Left lobe of liver (tissue), 2 donors: ENCODE measurements around the gene SRF. TPM values are rescaled to one million over a fixed set of nuclear protein-coding genes. Genes with fewer than 3 reads are reported as not detected.

ENCODE experiments used
- ATAC-seq: fragments of 200-7000 bp; cut with Tn5 transposase; one replicate; pipeline ENCODE4 v1.9.1; 2020; ENCODE audit warnings: mild to moderate bottlenecking, moderate library complexity
- DNase-seq: peaks from one replicate; pipeline ENCODE4 v3.0.0-alpha.2; 2020; ENCODE audit warnings: low spot score
- total RNA-seq: library from RNA; stranded (reverse); gene quantifications from one replicate; pipeline ENCODE4 v1.2.1, GENCODE V29; 2021
- donor health status: DM: no; HTN: no; CAD: no; lungs with moderate emphysema.
- donor health status: DM: no; HTN: yes; CAD: no.

Gene SRF
- total RNA-seq, 1 donor from 2014 or later: 6.7 TPM

DNA sequence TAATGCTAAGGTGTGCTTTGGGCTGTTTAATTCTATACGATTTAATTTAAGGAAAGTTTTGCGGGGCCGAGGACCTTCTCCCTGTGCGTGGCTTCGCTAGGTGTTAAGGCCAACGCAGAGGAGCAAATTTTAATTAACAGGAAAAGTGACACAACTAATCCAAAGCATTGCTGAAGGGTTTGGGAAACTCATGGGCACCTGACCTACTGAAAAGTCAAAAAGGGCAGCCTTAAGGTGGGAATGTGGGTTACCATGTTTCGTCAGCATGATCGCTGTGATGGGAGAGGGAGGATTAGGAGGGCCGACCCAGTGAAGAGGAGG is 10.5 kb downstream of the SRF start:
- ATAC-seq (no peak), DNase-seq (no peak)

DNA sequence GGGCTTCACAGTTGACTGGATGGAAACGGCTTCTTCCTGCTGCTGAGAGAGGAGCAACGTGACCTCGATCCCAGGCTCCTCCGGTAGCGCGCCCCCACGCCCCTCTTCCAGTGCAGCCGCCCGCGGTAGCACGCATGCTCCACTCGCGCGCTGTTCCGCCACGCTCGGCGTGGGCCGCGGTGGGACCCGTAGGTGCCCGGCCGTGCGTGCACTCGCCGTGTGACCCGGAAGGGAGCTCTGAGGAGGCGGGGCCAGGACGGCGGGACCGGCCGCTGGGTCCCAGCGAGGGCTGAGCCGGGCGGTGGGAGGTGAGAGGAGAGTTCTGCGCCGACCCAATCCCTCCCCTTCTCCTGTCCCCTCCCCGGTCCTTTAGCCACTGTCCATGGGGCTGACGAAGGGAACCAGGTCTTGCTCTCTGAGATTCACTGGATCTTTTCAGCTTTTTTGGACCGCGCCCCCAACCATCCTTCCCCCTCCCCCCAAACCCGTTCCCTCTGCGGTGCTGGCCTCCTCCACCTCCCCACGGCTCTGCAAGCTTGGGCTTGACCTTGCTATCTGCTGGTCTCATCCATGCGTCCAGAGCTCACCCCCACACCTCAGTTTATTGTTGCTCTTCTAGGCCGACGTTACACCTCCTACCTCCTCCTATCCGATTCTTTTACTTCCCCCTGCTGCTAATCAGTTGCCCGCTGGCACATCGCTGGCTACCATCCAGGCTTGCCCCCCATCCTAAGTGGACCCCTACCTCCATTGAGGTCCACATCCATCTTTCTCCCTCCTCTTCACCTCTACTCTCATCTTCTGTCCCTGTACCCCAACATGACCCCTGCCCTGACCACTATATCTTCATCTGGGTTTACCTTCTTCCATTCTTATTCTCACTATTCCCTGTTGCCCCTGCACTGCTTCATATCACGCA is 11.1 kb downstream of the SRF start, which contains the start of gene CUL9:
Gene CUL9, plus strand, starts transcription at position 255 of the 919 bp plus-strand sequence. CDS start 2,115 bp downstream, outside the sequence.
- ATAC-seq: peak; percentile 98

DNA sequence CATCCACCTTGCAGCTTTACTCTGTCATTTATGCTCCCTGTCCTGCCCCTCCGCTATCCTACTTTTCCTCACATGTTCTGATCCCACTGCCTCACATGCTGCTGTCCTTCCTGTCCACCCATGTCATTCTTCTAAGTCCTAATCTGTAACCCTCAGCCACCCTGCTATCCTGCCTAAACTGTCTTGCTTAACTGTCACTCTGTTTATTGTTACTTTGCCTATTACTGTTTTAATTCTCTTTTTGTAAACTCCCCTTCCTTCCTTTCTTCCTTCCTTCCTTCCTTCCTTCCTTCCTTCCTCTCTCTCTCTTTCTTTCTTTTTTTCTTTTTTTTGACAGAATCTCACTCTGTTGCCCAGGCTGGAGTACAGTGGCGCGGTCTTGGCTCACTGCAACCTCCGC is 12.4 kb downstream of the SRF start:
- DNase-seq (no peak), ATAC-seq (no peak)

More for the DNA sequence above, 11.1 kb downstream of the SRF start, which contains the start of gene CUL9:
- peak; percentile 90 for DNase-seq

DNA sequence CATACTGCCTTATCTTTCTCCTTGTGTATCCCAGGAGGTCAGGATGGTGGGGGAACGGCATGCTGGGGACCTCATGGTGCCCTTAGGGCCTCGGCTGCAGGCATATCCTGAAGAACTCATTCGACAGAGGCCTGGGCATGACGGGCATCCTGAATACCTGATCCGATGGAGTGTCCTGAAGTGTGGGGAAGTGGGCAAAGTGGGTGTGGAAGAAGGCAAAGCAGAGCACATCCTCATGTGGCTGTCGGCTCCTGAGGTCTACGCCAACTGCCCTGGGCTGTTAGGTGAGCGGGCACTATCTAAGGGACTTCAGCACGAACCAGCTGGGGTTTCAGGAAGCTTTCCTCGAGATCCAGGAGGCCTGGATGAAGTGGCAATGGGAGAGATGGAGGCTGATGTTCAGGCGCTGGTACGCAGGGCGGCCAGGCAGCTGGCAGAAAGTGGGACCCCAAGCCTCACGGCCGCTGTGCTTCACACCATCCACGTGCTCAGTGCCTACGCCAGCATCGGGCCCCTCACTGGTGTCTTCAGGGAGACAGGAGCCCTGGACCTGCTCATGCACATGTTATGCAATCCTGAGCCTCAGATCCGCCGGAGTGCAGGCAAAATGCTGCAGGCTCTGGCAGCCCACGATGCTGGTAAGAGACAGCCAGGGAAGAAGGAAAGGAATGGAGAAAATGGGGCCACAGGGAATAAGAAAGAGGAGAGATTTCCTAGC is 13.4 kb downstream of the SRF start:
- DNase-seq (no peak), ATAC-seq (no peak)

DNA sequence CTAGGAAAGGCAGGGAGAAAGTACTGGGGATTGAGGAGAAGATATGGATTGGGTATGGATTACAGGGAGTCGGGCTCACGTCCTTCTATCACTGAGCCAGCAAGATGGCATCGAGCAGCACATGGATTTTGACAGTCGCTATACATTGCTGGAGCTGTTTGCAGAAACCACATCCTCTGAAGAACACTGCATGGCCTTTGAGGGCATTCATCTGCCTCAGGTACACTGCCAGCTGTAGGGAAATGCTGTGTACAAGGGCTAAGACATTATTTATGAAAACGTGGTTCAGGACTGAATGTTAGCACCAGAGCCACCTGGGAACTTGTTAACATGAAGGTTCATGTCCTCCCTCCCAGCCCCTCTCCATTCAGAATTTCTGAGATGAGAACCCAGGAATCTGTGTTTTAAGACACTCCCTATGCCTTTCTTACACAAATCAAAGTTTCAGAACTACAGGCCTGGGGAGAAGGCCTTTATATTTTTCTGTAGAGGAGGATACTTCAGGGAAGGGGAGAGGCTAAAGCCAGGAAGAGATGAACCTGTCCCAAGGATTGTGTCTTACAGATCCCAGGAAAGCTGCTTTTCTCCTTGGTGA is 14.4 kb downstream of the SRF start:
- no peak for ATAC-seq

DNA sequence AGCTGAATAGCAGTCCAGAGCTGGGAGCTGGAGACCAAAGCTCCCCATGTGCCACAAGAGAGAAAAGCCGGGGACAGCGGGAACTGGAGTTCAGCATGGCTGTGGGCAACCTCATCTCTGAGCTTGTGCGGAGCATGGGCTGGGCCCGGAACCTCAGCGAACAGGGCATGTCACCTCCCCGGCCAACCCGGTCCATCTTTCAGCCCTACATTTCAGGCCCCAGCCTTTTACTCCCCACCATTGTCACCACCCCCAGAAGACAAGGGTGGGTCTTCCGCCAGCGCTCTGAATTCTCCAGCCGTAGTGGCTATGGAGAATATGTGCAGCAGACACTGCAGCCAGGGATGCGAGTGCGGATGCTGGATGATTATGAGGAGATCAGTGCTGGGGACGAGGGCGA is 14.9 kb downstream of the SRF start:
- ATAC-seq: no peak
- no peak for DNase-seq

More for the DNA sequence above, 14.4 kb downstream of the SRF start:
- DNase-seq: no peak

DNA sequence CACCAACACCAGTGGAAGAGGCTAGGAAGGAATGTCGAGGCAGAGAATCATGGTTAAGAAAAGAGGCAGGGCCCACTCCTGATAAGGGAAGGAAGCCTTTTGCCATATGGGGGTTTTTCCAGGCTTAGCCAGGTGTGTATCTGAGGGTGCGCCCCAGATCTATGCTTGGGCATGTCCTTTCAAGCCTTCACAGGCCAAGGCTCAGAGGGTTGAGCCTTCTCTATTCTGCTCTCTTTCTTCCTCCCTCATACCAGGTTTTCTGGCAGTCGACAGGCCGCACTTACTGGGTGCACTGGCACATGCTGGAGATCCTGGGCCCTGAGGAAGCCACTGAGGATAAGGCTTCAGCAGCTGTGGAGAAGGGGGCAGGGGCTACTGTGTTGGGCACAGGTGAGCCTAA is 15.6 kb downstream of the SRF start:
- ATAC-seq (no peak), DNase-seq (no peak)

DNA sequence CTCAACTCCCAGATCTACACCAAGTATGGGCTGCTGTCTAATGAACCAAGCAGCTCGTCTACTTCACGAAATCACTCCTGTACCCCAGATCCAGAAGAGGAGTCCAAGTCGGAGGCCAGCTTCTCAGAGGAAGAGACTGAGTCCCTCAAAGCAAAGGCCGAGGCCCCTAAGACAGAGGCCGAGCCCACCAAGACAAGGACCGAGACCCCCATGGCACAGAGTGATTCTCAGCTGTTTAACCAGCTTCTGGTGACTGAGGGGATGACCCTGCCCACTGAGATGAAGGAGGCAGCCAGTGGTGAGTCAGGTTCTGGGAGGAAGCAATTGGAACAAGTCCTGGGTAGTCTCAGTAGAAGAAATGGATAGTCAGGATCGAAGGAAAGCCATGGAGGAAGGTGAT is 16.8 kb downstream of the SRF start:
- DNase-seq (no peak), ATAC-seq (no peak)

DNA sequence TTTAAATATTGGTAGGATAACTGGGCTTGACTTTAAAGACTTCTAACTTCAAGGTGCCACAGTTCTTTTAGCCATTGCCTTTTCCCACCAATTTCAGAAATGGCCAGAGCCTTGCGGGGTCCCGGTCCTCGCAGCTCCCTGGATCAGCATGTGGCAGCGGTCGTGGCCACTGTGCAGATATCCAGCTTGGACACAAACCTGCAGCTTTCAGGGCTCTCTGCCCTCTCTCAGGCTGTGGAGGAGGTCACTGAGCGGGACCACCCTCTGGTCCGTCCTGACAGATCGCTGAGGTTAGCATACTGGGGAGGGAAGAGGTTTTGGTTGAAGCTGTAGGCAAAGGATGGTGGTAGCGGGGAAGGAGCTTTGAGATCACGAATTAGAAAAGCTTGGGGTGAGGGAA is 17.4 kb downstream of the SRF start:
- no peak for DNase-seq
- ATAC-seq: no peak

DNA sequence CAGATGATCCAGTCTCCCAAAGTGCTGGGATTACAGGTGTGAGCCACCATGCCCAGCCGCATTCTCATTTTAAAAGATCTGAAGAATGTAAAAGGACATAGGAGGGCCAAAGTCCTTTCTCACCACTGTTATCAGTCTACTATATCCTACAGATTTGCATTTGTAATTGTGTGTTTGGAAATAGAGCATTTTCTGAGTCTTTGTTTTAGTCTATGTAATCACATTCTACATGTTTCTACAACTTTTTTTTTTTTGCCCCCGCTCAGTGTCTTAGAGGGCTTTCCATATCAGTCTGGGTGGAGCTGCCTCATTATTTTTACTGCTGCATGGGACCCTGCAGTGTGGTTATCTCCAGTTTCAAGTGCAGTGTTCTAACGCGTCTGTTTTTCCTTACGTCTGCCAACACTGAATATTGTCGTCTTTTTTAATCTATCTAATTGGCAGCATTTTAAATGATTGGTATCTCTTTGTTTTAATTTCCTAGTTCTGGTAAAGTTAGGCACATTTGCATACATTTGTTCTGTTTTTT is 18.8 kb downstream of the SRF start:
- DNase-seq (no peak), ATAC-seq (no peak)

DNA sequence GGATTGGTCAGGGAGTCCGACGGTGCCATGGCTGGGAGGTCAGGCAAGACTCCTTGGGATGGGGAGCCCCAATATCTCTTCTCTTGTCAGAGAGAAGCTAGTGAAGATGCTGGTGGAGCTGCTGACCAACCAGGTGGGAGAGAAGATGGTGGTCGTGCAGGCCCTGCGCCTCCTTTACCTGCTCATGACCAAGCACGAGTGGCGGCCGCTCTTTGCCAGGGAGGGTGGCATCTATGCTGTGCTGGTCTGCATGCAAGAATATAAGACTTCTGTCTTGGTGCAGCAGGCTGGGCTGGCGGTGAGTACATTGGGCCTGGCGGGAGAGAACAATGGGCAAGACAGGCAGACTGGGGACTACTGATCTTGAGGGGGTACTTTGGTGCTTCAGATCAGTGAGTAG is 21.8 kb downstream of the SRF start:
- DNase-seq (no peak), ATAC-seq (no peak)

DNA sequence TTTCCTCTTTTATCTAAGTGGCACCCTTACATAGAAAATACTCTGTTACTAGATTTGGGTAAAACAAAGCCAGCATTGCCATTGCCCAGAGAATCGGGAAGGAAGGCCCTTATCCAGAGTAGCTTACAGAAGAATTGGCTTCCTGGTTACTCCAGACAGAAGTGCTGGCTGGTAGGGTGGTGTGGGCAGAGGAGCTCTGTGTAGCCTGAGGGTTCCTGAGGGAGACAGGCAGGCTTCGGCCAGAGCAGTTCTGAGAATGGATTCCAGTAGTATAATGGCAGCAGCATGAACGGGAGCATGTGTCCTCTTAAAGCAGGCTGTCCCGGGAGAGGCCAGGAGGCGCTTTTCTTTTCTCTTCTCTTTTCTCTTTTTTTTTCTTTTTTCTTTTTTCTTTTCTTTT is 22.9 kb downstream of the SRF start:
- ATAC-seq (no peak), DNase-seq (no peak)

DNA sequence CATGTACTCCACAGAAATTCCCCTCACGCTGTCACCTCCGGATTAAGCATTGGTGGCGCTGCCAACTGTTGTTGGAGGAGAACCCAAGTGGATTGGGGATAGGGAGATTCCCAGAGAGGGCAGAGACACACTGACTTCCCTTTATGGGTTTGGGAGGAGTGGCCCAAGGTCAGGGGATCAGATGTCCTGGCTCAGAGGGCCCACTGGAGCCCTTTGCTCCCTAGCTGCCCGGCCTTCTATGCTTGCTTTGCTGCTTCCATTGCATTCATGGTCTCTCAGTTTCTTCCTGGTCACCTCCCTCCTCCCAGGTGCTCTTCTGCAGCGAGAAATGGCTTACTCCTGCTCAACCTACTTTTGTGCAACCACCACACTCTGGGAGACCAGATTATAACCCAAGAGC is 25.3 kb downstream of the SRF start:
- DNase-seq (no peak), ATAC-seq (no peak)

DNA sequence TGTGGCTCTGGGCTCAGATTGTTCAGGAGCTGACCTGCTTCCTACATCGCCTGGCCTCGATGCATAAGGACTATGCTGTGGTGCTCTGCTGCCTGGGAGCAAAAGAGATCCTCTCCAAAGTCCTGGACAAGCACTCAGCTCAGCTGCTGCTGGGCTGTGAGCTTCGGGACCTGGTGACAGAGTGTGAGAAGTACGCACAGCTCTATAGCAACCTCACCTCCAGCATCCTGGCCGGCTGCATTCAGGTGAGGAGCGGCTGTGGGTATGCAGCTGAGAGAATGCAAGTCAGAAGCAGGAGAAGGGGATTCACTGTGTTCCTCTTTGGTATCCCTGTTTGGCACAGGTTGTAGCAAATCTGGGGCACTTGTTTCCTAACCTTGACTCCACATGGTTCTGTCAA is 28.8 kb downstream of the SRF start:
- DNase-seq (no peak), ATAC-seq (no peak)

DNA sequence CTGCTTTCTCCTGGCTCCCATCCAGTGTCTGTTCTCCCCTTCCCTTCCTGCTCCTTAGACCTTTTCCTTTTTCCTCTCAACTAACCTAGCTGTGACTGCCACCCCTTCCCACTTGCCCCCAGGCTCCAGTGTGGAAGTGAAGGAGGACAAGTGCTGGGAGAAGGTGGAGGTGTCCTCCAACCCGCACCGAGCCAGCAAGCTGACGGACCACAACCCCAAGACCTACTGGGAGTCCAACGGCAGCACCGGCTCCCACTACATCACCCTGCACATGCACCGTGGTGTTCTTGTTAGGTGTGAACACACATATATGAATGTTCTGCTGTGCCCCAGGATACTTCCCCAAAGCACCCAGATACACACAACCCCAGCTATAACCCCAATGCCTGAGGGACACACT is 29.5 kb downstream of the SRF start:
- no peak for DNase-seq
- no peak for ATAC-seq

DNA sequence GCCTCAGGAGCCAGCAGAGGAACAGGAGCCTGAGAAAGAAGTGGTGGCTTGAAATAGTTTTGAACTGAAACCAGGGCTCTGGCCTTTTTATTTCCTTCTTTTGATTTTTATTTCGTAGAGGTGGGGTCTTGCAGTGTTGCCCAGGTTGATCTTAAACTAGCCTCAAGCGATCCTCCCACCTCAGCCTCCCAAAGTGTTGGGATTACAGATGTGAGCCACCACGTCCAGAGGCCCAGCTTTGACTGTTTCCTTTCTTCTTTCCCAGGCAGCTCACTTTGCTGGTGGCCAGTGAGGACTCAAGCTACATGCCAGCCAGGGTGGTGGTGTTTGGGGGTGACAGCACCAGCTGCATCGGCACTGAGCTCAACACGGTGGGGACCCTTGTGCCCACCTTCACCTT is 31.4 kb downstream of the SRF start:
- DNase-seq: no peak
- no peak for ATAC-seq

DNA sequence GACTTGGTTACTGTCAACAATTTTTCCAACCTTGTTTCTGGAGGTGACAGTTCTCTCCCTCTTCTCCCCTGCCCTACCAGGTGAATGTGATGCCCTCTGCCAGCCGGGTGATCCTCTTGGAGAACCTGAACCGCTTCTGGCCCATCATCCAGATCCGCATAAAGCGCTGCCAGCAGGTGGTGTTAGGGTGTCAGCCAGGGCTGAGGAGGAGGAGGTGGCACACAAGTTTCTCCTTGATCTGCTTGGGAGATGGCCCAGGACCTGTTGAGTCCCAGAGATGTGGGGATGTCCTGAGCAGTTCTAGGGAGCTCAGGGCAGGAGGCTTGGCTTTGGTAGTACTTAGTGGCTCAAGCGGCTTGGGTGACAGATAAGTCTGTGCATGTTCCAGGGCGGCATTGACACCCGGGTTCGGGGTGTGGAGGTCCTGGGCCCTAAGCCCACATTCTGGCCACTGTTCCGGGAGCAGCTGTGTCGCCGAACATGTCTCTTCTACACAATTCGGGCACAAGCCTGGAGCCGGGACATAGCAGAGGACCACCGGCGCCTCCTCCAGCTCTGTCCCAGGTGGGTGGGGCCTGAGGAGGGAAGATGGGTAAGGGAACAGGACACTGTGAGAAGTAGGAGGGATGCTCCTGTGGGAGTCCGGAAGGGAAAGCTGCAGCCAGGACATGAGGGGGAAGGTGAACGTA is 32.1 kb downstream of the SRF start:
- DNase-seq (no peak), ATAC-seq (no peak)

DNA sequence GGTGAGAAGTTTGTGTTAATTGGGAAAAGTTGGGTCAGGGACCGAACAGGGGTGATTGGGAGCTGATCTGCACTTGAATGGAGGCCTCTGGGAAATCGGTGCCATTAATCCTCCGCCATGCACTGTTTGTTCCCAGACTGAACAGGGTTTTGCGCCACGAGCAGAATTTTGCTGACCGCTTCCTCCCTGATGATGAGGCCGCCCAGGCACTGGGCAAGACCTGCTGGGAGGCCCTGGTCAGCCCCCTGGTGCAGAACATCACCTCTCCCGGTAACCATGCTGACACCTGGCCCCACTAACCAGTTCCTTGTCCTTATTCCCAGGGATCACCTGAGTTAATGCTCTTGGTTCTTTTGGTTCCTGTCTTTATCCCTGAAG is 32.6 kb downstream of the SRF start:
- ATAC-seq (no peak), DNase-seq (no peak)

DNA sequence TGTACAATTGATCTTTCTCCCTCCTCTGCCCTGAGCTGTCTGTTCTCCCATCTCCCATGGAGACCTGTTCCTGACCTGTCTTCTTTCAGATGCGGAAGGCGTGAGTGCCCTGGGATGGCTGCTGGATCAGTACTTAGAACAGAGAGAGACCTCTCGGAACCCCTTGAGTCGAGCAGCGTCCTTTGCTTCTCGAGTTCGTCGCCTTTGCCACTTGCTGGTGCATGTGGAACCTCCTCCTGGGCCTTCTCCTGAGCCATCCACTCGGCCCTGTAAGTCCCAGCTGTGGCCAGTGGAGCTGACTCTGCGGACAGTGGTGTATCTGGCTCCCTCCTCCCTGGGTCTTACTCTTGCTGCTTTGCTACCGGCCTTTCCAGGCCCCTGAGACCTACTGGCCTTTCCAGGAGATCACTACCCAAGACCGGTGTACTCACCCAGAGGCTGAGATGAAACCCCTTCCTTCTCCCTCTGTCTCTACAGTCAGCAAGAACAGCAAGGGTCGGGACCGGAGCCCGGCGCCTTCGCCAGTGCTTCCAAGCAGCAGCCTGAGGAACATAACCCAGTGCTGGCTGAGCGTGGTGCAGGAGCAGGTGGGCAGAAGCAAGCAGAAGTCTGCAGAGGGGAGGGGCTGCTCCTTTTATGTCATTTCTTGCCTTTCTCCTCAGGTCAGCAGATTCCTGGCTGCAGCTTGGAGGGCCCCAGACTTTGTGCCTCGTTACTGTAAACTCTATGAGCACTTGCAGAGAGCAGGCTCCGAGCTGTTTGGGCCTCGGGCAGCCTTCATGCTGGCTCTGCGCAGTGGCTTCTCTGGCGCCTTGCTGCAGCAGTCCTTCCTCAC is 33.4 kb downstream of the SRF start:
- DNase-seq: no peak
- ATAC-seq: no peak

DNA sequence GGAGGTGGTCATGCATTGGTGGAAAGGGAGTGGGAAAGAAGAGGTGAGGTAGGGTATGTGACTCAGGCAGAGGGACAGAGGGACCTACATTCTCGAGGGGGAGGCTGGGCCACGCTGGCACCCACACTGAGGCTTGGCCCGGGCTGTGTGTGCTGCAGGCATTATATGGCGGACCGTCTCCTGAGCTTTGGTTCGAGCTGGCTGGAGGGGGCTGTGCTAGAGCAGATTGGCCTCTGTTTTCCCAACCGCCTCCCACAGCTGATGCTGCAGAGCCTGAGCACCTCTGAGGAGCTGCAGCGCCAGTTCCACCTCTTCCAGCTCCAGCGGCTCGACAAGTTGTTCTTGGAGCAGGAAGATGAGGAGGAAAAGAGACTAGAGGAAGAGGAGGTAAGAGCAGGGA is 34.8 kb downstream of the SRF start:
- ATAC-seq (no peak), DNase-seq (no peak)
